ENCODE measurements around the gene SSRP1.

- TF ChIP-seq POLR2AphosphoS5 (IDR thresholded peaks at IDR 0.05; ENCODE audit: insufficient read depth in 1 of 2, low read depth in 1 of 2) (no peak), CTCF (IDR thresholded peaks at IDR 0.05) (no peak), POLR2A (IDR thresholded peaks at IDR 0.05) (no peak)
These were observed 41.2 kb downstream of the SSRP1 start for GRCh38 chr11:57294225-57295131.
